AG04449 (cell line): Measurements from ENCODE around the gene PROB1.

Experiments used
- CTCF ChIA-PET: fragments of 350-600 bp; formaldehyde crosslinking; extraction: SDS; loops from one replicate; lab custom pipeline; 2021; ENCODE audit warnings: antibody characterized with exemption; lab: Yijun Ruan, JAX
- POLR2A ChIA-PET: fragments of 400-600, 350-600 bp; formaldehyde crosslinking; extraction: SDS; loops from one replicate; lab custom pipeline; 2020; ENCODE audit warnings: antibody characterized with exemption, inconsistent platforms; lab: Yijun Ruan, JAX
- DNase-seq: peaks from one replicate; pipeline ENCODE4 v3.0.0-alpha.2; 2010; ENCODE audit warnings: low read depth, low spot score
- H3K4me3 ChIP-seq: 2 replicates; pipeline ENCODE4 v1.5.1; 2011; ENCODE audit warnings: low read depth, mild to moderate bottlenecking, control low read depth, low read length
- TF ChIP-seq, protein P1 (sequence below): IDR thresholded peaks from one replicate; pipeline ENCODE4 v1.5.1; 2011; ENCODE audit warnings: mild to moderate bottlenecking, moderate library complexity, low read length, control low read depth, inconsistent platforms; ENCODE audit not compliant: insufficient read depth; ENCODE audit errors: missing control alignments

PROB1 gene

DNA sequence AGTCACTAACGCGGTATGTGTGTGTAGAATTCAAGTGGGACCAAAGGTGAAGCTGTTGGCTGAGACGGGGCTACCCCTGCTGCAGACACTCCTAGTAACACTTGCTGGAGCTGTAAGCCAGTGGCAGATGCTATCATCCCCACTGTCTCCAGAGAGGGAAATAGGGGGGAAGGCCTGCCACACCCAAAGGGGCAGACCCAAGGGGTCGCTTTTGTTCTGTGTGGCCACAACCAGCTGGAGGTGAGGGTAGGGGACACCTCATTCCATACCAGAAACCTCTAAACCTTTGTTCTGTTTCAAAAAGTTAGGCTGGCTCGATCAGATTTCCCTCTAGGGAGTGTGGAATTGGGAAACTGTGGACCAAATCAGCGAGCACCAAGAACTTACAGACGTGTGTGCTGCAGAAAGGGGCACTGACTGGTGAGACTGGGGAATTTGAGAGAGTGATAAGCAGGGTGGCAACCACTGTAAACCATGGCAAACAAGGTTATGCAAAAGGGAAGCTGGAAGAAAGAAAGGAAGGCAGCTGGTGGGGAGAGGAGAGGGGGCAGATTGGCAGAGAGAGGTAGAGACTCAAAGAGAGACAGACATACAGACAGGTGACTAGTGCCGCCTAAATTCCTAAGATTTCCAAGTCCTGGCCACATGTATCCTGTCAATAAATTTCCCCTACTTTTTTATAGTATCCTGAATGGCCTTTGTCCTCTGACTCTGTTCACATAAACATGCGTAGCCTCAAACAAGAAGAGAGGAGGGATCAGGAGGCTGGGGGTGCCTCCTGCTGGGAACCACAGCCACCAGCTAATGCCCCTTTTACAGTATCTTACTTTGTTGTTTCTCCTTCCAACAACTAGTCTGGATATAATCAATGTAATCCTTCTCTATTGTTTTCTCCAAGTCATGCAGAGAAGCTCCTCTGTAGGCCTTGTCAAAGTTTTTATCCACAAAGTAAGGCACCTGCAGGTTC, 24.6 kb upstream of the PROB1 start:
- CTCF ChIA-PET = interaction anchor here (1.2 to 9.9 kb wide), 12 partner anchors 8 to 214 kb away, joined by 3 to 730 read pairs (median 19); partner anchors contain the start of genes DNAJC18 and STING1
- POLR2A ChIA-PET = interaction anchor here (1.0 kb wide), 1 partner anchor 16 kb away, joined by 3 read pairs; the partner anchor contains the start of gene SPATA24

DNA sequence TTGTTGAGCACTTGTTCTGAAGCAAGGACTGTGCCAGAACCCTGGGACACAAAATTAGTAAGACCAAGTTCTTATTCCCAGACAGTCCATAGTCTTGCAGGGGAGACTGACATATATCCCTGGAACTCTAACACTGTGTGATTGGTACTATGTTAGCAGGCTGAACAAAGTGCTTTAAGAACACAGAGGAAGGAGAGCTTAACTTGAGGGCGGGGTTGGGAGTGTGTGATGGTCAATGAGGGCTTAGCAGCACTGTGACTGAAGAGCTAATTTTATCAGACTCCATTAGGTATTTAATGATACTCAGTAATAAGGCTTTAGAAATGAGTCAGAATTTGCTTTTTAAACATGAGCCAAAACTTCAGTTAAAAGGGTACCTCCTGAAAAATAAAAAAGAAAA, 23.9 kb upstream of the PROB1 start:
- ChIA-PET POLR2A (interaction anchor here (1.0 kb wide), 1 partner anchor 15 kb away, joined by 3 read pairs; the partner anchor contains the start of gene SPATA24), CTCF (interaction anchor here (1.3 to 9.9 kb wide), 7 partner anchors 9 to 215 kb away, joined by 3 to 730 read pairs (median 52); partner anchors contain the start of gene STING1)
- TF ChIP-seq, protein P1, sequence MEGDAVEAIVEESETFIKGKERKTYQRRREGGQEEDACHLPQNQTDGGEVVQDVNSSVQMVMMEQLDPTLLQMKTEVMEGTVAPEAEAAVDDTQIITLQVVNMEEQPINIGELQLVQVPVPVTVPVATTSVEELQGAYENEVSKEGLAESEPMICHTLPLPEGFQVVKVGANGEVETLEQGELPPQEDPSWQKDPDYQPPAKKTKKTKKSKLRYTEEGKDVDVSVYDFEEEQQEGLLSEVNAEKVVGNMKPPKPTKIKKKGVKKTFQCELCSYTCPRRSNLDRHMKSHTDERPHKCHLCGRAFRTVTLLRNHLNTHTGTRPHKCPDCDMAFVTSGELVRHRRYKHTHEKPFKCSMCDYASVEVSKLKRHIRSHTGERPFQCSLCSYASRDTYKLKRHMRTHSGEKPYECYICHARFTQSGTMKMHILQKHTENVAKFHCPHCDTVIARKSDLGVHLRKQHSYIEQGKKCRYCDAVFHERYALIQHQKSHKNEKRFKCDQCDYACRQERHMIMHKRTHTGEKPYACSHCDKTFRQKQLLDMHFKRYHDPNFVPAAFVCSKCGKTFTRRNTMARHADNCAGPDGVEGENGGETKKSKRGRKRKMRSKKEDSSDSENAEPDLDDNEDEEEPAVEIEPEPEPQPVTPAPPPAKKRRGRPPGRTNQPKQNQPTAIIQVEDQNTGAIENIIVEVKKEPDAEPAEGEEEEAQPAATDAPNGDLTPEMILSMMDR = no peak
- DNase-seq = no peak
- H3K4me3 ChIP-seq = no peak overlapping the region

More for the DNA sequence above, 24.6 kb upstream of the PROB1 start:
- no peak for DNase-seq
- TF ChIP-seq, protein P1 = no peak
- H3K4me3 ChIP-seq = no peak overlapping the region

DNA sequence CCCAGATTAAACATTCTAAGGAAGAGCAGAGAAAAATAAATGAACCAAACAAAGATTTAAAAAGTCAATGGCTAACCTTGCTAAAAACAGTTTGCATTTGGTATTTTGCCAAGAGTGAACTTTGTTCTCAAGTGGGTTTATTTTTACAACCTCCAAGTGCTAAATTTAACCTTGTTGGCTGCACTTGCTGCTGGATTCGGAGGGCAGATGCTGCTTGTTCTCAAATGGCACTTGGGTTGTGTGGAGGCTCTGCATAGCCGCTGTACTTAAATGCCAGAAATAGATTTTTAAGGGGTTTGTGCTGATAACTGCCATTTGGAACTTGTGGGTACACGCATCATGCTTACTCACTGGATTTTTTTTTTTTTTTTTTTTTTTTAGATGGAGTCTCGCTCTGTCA, 22.3 kb upstream of the PROB1 start:
- ChIA-PET CTCF (interaction anchor here (9.9 kb wide), 1 partner anchor 98 kb away, joined by 730 read pairs; no protein-coding TSS in a partner anchor), POLR2A (no interaction called here)
- TF ChIP-seq, protein P1 = no peak
- no peak overlapping the region for H3K4me3 ChIP-seq
- no peak for DNase-seq

DNA sequence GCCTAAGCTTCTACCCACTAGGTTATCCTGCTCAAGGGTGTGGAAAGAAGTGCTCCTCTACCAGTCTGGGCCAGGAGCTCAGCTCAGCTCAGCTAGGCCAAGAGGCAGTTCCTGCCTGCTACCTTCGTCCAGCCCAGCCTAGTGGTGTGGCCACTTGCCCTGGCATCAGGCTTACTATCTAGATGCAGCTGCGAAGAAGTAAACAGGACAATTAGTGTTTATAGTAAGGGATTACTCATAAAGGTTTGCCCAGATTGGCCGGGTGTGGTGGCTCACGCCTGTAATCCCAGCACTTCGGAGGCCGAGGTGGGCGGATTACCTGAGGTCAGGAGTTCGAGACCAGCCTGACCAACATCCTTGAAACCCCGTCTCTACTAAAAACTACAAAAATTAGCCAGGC, 21.7 kb upstream of the PROB1 start:
- CTCF ChIA-PET = interaction anchor here (9.7 kb wide), 1 partner anchor 100 kb away, joined by 103 read pairs; no protein-coding TSS in a partner anchor
- POLR2A ChIA-PET = no interaction called here
- no peak overlapping the region for H3K4me3 ChIP-seq
- no peak for DNase-seq
- TF ChIP-seq, protein P1 = no peak

DNA sequence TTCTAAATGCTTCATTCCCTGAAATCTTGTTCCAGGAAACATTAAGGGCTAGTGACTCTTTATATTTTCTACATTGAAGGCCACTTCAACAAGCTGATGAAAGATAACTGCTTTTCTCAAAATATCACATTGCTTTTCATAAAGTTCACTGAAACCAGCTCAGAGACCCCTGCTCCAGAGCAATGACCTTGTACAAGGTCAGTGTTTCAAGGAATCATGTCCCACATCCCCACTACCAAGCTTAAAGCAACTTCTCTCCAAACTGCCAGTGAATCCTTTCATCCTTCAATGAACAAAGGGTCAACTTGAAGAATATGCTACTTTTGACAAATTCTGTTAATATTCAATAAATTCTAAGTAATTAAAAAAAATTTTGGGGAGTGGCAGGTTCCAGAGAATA, 21.0 kb upstream of the PROB1 start:
- TF ChIP-seq, protein P1 = no peak
- ChIA-PET CTCF (interaction anchor here (1.5 to 9.7 kb wide), 2 partner anchors 101 to 218 kb away, joined by 5 to 103 read pairs; no protein-coding TSS in a partner anchor), POLR2A (no interaction called here)
- H3K4me3 ChIP-seq = no peak overlapping the region
- DNase-seq = no peak
